AG04450 (cell line): Measurements from ENCODE around the gene SIPA1L3. TPM values are rescaled to one million over a fixed set of nuclear protein-coding genes. Genes with fewer than 3 reads are reported as not detected.

Experiments
- CTCF ChIA-PET: fragments of 300-600, 350-600 bp; formaldehyde crosslinking; extraction: SDS; loops from one replicate; lab custom pipeline; 2022; ENCODE audit warnings: antibody characterized with exemption, inconsistent platforms; lab: Charles Lee
- POLR2A ChIA-PET: fragments of 350-600 bp; formaldehyde crosslinking; extraction: SDS; loops from one replicate; lab custom pipeline; 2021; ENCODE audit warnings: antibody characterized with exemption, inconsistent platforms; lab: Yijun Ruan, JAX
- DNase-seq: peaks from one replicate; pipeline ENCODE4 v3.0.0-alpha.2; 2011; ENCODE audit warnings: low read depth, low spot score
- H3K27ac ChIP-seq: one replicate; pipeline ENCODE4 v1.5.1; 2012; ENCODE audit warnings: low read depth, low read length, control low read depth
- H3K27me3 ChIP-seq: one replicate; pipeline ENCODE4 v1.6.0; 2012; ENCODE audit warnings: low read length; ENCODE audit not compliant: control insufficient read depth, insufficient read depth
- H3K4me3 ChIP-seq: 2 replicates; pipeline ENCODE4 v1.5.1; 2011; ENCODE audit warnings: mild to moderate bottlenecking, low read depth, low read length, control low read depth
- H3K9me3 ChIP-seq: 2 replicates; pipeline ENCODE4 v1.5.1; 2012; ENCODE audit warnings: low read length; ENCODE audit not compliant: control insufficient read depth, insufficient read depth
- CTCF ChIP-seq: IDR thresholded peaks from 2 replicates; pipeline ENCODE4 v1.5.1; 2011; ENCODE audit warnings: low read depth, low read length, control low read depth, inconsistent platforms
- polyA plus RNA-seq: library from polyadenylated mRNA; depleted of rRNA; stranded (reverse); fragments of >200 nt; gene quantifications from 2 replicates; pipeline ENCODE4 v1.2.3, GENCODE V29; 2011

Gene SIPA1L3
- polyA plus RNA-seq, 1 experiment: 4.9 TPM

- no peak for DNase-seq
- Histone ChIP-seq H3K27ac (no peak overlapping the region), H3K4me3 (no peak overlapping the region), H3K27me3 (no peaks in the 10 kb centered on the region), H3K9me3 (no peaks in the 10 kb centered on the region)
- ChIA-PET POLR2A (no interaction called here), CTCF (no interaction called here)
- no peak for TF ChIP-seq CTCF
Observed at GRCh38 chr19:38012944-38013343, 105.9 kb downstream of the SIPA1L3 start.

- no peak for DNase-seq
- no peak for TF ChIP-seq CTCF
- no peaks in the 10 kb centered on the region for H3K27me3 ChIP-seq
- CTCF ChIA-PET: interaction anchor here (0.6 kb wide), 1 partner anchor 25 kb away, joined by 3 read pairs; no protein-coding TSS in a partner anchor
- no peaks in the 10 kb centered on the region for H3K9me3 ChIP-seq
- H3K27ac ChIP-seq: no peak overlapping the region
- no peak overlapping the region for H3K4me3 ChIP-seq
- POLR2A ChIA-PET: interaction anchor here (0.6 to 1.7 kb wide), 2 partner anchors 9 to 11 kb away, joined by 3 to 4 read pairs; no protein-coding TSS in a partner anchor
Observed at GRCh38 chr19:38013913-38014580, 107.0 kb downstream of the SIPA1L3 start.

GRCh38 chr19:38015216-38015615 lies 108.2 kb downstream of the SIPA1L3 start:
- Histone ChIP-seq H3K4me3 (no peak overlapping the region), H3K27ac (no peak overlapping the region), H3K27me3 (no peaks in the 10 kb centered on the region), H3K9me3 (no peaks in the 10 kb centered on the region)
- ChIA-PET CTCF (no interaction called here), POLR2A (interaction anchor here (0.7 to 1.7 kb wide), 2 partner anchors 11 to 26 kb away, joined by 4 to 7 read pairs; no protein-coding TSS in a partner anchor)
- DNase-seq: no peak
- no peak for TF ChIP-seq CTCF

- TF ChIP-seq CTCF: no peak
- Histone ChIP-seq H3K9me3 (no peaks in the 10 kb centered on the region), H3K4me3 (no peak overlapping the region), H3K27me3 (no peaks in the 10 kb centered on the region), H3K27ac (no peak overlapping the region)
- DNase-seq: no peak
- POLR2A ChIA-PET: interaction anchor here (0.7 to 1.7 kb wide), 2 partner anchors 11 to 27 kb away, joined by 4 to 7 read pairs; no protein-coding TSS in a partner anchor
- CTCF ChIA-PET: no interaction called here
Observed at GRCh38 chr19:38015761-38016160, 108.8 kb downstream of the SIPA1L3 start.

GRCh38 chr19:38017401-38018151 lies 110.6 kb downstream of the SIPA1L3 start:
- Histone ChIP-seq H3K4me3 (no peak overlapping the region), H3K27me3 (no peaks in the 10 kb centered on the region), H3K9me3 (no peaks in the 10 kb centered on the region), H3K27ac (no peak overlapping the region)
- no peak for TF ChIP-seq CTCF
- CTCF ChIA-PET: no interaction called here
- DNase-seq: no peak
- POLR2A ChIA-PET: interaction anchor here (0.6 kb wide), 1 partner anchor 80 kb away, joined by 4 read pairs; no protein-coding TSS in a partner anchor
